NB4 (cell line): Measurements from ENCODE around the gene MTOR.

Experiments used
- MYC ChIP-seq: IDR thresholded peaks from 2 replicates; pipeline ENCODE4 v1.6.1; 2011; ENCODE audit warnings: low read depth, low read length
- POLR2A ChIP-seq: IDR thresholded peaks from 2 replicates; pipeline ENCODE4 v1.6.1; 2011; ENCODE audit warnings: mild to moderate bottlenecking; ENCODE audit not compliant: insufficient read length; ENCODE audit errors: extremely low read depth
- TF ChIP-seq, protein P1 (sequence below): IDR thresholded peaks from one replicate; pipeline ENCODE4 v1.5.1; 2012; ENCODE audit warnings: low read depth, low read length

DNA sequence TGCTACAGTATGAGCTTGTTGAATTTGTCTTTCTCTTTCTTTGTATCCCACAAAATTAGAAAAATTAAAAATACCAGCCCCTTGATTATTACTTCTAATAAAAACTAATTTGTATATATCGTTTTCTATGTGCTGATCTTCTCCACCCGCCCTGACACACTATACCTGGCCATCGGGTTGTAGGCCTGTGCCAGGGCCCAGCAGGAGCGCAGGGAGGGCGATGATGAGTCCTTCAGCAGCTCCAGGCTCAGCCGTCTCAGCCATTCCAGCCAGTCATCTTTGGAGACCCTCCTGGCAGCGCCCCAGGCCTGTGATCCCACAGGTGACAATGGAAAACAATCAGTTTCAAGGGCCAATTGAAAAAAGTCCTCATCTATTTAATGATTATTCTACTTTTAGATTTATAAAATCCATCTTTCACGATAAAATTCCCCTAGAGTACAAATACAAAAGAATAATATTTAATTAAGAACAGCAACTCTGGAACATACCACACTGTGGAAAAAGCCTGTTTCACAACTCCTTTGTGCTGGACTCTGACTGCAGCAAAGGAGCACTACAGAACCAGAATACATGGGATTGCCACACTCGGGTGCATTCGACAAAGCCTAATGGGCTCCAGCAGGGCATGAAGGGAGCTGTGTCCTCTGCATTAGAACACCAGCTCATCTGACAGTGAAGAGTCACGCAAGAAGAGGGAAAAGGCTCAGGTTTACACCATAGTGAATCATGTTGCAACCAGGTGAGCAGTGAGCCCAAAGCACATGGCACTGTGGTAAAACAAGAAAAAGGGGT is 57.8 kb downstream of the MTOR start:
- TF ChIP-seq POLR2A, result no peak
- TF ChIP-seq, protein P1, sequence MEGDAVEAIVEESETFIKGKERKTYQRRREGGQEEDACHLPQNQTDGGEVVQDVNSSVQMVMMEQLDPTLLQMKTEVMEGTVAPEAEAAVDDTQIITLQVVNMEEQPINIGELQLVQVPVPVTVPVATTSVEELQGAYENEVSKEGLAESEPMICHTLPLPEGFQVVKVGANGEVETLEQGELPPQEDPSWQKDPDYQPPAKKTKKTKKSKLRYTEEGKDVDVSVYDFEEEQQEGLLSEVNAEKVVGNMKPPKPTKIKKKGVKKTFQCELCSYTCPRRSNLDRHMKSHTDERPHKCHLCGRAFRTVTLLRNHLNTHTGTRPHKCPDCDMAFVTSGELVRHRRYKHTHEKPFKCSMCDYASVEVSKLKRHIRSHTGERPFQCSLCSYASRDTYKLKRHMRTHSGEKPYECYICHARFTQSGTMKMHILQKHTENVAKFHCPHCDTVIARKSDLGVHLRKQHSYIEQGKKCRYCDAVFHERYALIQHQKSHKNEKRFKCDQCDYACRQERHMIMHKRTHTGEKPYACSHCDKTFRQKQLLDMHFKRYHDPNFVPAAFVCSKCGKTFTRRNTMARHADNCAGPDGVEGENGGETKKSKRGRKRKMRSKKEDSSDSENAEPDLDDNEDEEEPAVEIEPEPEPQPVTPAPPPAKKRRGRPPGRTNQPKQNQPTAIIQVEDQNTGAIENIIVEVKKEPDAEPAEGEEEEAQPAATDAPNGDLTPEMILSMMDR, result no peak
- TF ChIP-seq MYC, result no peak
